GM18502 (cell line): Measurements from ENCODE around the gene FAM168B.

Experiments
- ATAC-seq: cut with Tn5 transposase; IDR thresholded peaks from one replicate; pipeline ENCODE4 v1.9.1; 2021; ENCODE audit warnings: mild to moderate bottlenecking; ENCODE audit not compliant: unreplicated experiment, poor library complexity

Gene FAM168B

GRCh38 chr2:131041402-131042147 lies 51.7 kb downstream of the FAM168B start:
- ATAC-seq, result no peak

DNA sequence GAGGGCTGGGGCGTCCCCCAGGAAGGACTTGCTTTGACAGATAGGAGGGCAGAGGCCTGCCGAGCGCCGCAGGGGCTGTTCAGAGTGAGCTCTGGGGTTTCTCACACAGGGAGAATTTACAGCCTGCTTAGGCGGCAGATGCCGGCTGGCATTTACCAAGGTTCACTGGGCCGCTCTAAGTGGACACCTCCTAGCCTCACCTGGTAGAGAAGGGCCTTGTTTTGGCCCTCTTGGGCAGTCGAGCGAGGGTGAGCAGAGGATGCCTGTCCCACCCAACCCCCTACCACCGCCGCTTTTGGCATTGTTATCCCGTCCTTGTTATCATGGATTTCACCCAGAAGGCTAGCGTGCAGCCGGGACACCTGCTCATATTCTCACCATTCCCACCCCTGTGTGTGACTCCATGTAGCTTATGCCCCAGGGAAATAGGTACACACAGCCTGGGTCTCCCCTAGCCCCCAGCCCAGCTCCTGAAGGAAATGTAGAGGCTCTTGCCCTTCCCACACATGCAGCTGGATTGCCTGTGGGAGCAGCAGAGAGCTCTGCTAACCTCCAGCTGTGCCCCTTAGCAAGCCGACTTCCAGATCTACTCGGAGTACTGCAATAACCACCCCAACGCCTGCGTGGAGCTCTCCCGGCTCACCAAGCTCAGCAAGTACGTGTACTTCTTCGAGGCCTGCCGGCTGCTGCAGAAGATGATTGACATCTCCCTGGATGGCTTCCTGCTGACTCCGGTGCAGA lies 52.4 kb downstream of the FAM168B start:
- ATAC-seq, result no peak

GRCh38 chr2:131039908-131040660 lies 53.2 kb downstream of the FAM168B start:
- ATAC-seq, result no peak

GRCh38 chr2:131039535-131039907 lies 53.7 kb downstream of the FAM168B start:
- no peak for ATAC-seq

GRCh38 chr2:131039101-131039440 lies 54.2 kb downstream of the FAM168B start:
- no peak for ATAC-seq

DNA sequence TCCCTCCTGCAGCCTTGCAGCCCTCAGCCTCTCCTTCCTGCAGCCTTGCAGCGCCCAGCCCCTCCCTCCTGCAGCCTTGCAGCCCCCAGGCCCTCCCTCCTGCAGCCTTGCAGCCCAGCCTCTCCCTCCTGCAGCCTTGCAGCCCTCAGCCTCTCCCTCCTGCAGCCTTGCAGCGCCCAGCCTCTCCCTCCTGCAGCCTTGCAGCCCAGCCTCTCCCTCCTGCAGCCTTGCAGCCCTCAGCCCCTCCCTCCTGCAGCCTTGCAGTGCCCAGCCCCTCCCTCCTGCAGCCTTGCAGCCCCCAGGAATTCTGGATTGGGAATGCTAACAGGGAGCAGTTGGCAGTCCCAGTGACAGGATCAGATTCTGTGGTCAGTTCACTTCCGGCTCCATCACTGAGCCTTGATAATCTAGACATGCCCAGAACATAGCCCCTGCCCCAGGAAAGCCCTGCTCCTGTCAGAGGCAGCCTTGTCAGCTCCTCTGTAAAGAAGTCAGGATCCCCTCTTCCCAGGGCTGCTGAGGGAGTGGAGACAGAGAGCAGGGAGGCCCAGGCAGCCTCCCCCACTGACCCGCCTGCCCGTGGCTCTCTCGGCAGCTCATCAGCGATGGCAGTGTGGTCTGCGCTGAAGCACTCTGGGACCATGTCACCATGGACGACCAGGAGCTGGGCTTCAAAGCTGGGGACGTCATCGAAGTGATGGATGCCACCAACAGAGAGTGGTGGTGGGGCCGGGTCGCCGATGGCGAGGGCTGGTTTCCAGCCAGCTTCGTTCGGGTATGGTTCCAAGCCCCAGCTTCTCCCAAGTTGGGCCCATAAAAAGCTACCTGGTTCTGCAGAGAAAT lies 54.8 kb downstream of the FAM168B start:
- no peak for ATAC-seq

- ATAC-seq, result no peak
Measured at GRCh38 chr2:131037398-131038257, 55.6 kb downstream of the FAM168B start.

DNA sequence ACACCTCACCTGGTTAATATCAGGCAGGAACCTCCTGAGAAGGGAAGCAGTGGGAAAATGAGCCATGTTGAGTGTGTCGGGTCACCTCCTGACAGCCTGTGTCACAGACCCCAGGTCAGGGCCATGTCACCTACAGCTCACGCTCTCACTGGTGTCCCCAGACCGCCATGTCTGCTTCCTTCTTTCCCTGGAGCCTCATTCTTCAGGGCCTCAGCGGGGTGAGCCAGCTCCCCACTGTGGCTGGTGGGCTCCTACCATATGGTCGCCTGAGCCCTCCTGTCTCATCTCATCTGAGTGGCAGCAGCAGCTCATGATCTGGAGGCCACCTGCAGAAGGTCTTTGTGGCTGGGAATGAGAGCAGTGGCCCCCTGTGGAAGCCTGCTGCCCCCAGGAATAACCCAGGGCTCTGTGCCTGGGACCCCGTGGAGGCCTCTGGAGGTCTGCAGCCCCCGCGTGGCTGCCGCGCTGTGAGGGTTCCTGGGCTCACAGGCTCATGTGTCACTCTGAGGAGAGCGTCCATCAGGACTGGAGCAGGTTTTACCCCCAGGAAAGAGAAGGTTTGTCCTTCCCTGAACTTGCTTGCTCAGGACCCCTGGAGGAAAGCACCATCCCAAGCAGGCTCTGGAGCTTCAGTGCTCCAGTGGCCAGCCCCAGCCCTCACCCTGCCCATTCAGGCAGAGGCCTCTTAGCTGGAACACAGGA lies 56.4 kb downstream of the FAM168B start:
- ATAC-seq, result no peak

DNA sequence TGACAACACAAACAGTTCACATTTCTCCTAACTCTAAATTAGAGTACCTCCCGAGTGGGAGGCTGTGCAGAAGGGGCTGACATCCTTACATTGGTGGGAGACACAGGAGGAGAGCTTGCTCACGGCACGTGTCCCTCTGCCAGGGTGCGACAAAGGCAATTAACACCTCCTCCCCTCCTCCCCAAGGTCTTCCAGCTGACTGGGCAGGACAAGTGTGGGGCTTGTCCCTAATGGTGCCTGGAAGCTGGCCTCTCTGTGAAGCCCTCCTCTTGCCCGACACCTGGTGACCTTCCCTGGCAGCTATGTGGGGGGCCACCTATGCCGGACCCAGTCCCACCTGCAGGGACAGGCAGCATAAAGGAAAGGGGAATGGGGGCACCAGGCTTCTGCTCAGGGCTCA lies 57.0 kb downstream of the FAM168B start:
- no peak for ATAC-seq

- ATAC-seq, result no peak
Measured at GRCh38 chr2:131035826-131036231, 57.4 kb downstream of the FAM168B start.

DNA sequence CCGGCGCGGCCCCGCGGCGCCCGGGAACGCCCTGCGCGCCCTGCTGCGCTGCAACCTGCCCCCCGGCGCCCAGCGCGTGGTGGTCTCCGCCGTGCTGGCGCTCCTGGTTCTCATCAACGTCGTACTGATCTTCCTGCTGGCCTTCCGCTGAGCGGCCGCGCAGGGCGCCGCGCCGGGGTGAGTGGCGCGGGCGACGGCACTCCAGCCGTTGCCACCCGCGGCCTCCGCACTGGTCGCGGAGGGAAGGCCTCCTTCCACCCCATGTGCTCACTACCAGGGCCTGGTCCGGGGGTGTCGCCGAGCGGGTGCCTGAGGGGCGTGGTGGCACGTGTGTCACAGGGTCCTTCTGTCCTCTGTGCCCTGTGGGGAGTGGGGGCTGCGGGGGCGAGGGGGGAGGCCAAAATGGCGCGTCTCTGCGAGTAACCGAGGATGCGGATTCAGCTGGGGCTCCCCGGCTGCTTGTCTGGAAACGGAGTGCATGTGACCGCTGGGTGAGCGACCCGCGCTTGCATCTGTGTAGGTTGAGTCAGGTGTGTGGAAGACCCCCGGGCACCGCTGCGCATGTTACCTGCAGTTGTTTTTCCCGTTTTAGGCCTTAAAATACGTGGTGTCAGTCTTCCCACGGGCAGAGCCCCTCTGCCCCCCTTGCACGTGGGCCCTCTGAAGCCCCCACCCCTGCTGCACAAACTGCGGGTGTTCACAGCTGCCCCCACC lies 58.0 kb downstream of the FAM168B start:
- ATAC-seq, result no peak

DNA sequence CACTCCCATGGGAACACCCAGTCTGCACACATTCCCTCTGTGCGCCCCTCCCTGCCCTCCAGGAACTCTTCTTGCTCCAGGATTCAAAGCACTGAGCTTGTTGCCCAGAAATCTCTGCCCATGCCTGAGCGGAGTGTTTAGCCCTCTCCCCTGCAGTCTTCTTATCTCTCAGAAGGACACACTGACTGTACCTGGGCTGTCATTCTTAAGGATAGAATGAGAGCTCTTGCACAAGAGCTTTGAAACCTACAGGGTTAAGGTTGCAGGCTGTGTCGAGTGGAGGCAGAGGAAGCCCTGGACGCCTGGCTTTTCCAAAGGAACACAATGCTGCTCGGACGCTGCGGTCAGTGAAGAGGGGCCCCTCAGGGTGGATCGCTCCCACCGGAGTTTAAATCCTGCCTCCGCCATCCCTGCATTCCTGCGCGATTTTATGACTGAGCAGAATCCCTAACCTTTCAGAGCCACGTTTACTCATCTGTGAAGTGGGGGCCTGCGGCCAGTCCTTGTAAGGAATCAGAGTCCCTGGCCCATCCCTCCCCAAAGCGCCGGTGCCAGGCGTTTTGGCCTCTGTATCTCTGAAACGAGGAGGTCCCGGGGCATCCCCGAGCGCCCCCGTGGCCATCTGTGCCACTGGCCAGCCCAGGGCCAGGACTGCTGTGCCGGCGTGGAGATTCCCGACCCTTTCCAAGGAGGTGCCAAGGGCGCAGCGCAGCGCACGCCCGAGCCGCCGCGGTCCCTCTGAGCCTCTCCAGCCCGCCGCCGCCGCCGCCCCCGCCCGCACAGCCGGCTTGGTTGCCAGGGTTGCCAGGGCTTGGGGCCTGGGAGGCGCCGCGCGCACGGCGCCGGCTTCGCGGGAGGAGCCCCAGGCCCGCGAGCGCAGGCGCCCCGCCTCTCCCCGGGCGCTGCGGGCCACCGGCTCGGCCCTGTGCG lies 58.9 kb downstream of the FAM168B start:
- ATAC-seq, result no peak

DNA sequence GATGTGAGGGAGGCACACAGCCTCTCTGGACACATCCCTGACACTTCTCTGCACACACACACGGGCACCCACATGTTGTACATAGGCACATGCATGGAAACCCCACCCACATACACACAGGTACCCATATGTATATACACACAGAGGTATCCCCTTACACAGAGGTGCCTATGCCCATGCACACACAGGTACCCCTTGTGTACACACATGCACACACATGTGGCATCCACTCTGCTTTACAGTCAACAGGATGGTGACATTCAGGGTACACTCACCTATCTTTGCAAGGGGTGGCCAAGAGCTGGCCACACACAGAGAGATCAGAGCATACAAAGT lies 59.5 kb downstream of the FAM168B start:
- no peak for ATAC-seq

- ATAC-seq, result no peak
Measured at GRCh38 chr2:131032393-131032836, 60.8 kb downstream of the FAM168B start.

GRCh38 chr2:131031875-131032274 lies 61.4 kb downstream of the FAM168B start:
- ATAC-seq, result no peak

GRCh38 chr2:131031431-131031841 lies 61.8 kb downstream of the FAM168B start:
- ATAC-seq, result no peak

- ATAC-seq, result no peak
Measured at GRCh38 chr2:131030478-131030971, 62.7 kb downstream of the FAM168B start.
